Glutamatergic neuron (in vitro differentiated cells): ENCODE data around the gene COX7A2L. TPM values are rescaled to one million over a fixed set of nuclear protein-coding genes. Genes with fewer than 3 reads are reported as not detected.

Experiments used
- DNase-seq: peaks from one replicate; pipeline ENCODE4 v3.0.0; 2022
- H3K27ac Mint-ChIP-seq: one replicate; pipeline ENCODE4 v1.8.0; 2020; ENCODE audit warnings: mild to moderate bottlenecking, mixed read lengths, inconsistent platforms; ENCODE audit not compliant: unreplicated experiment
- H3K27me3 Mint-ChIP-seq: one replicate; pipeline ENCODE4 v1.8.0; 2020; ENCODE audit warnings: mild to moderate bottlenecking, moderate library complexity, mixed read lengths, inconsistent platforms; ENCODE audit not compliant: unreplicated experiment
- H3K36me3 Mint-ChIP-seq: one replicate; pipeline ENCODE4 v1.8.0; 2020; ENCODE audit warnings: mild to moderate bottlenecking, mixed read lengths, inconsistent platforms; ENCODE audit not compliant: unreplicated experiment
- H3K4me1 Mint-ChIP-seq: one replicate; pipeline ENCODE4 v1.8.0; 2020; ENCODE audit warnings: mild to moderate bottlenecking, low read depth, mixed read lengths, inconsistent platforms; ENCODE audit not compliant: unreplicated experiment
- H3K4me3 Mint-ChIP-seq: one replicate; pipeline ENCODE4 v1.8.0; 2020; ENCODE audit warnings: mild to moderate bottlenecking, mixed read lengths, inconsistent platforms; ENCODE audit not compliant: unreplicated experiment
- H3K9me3 Mint-ChIP-seq: one replicate; pipeline ENCODE4 v1.8.0; 2020; ENCODE audit warnings: mild to moderate bottlenecking, moderate library complexity, mixed read lengths, inconsistent platforms; ENCODE audit not compliant: unreplicated experiment
- CTCF ChIP-seq: fragments of 200-600 bp; sonication (generic); IDR thresholded peaks from one replicate; pipeline ENCODE4 v1.5.0; 2021; ENCODE audit not compliant: partially characterized antibody, unreplicated experiment
- total RNA-seq: library from RNA; stranded (reverse); fragmentation: NEBNext Ultra II Directional; extraction: Animal tissue kit (Norgen Biotek cat#: 25700); gene quantifications from one replicate; pipeline ENCODE4 v1.2.1, GENCODE V29; 2021; ENCODE audit not compliant: unreplicated experiment

COX7A2L gene
- total RNA-seq, 1 donor from 2014 or later: 98.8 TPM

- Mint-ChIP-seq H3K36me3 (no peaks in the 10 kb centered on the region), H3K27me3 (peaks cover 2% of the 10 kb centered on the region), H3K4me3 (no peak overlapping the region), H3K9me3 (peaks cover 3% of the 10 kb centered on the region), H3K27ac (no peak overlapping the region), H3K4me1 (peaks cover 11% of the 10 kb centered on the region)
- TF ChIP-seq CTCF: no peak
- no peak for DNase-seq
Measured at GRCh38 chr2:42376758-42377157, 15.7 kb upstream of the COX7A2L start.

- H3K36me3 Mint-ChIP-seq: no peaks in the 10 kb centered on the region
- peaks cover 2% of the 10 kb centered on the region for H3K27me3 Mint-ChIP-seq
- H3K4me1 Mint-ChIP-seq: peaks cover 39% of the 10 kb centered on the region
- DNase-seq: no peak
- H3K27ac Mint-ChIP-seq: peak overlapping the region; percentile 95
- H3K4me3 Mint-ChIP-seq: no peak overlapping the region
- peaks cover 4% of the 10 kb centered on the region for H3K9me3 Mint-ChIP-seq
- no peak for TF ChIP-seq CTCF
Measured at GRCh38 chr2:42372474-42373200, 11.6 kb upstream of the COX7A2L start.

- peaks cover 44% of the 10 kb centered on the region for H3K4me1 Mint-ChIP-seq
- DNase-seq: peak; percentile 45
- H3K27ac Mint-ChIP-seq: peak overlapping the region; percentile 95
Measured at GRCh38 chr2:42371611-42372473, 10.8 kb upstream of the COX7A2L start.

GRCh38 chr2:42369532-42370229 lies 8.7 kb upstream of the COX7A2L start:
- Mint-ChIP-seq H3K27me3 (peaks cover 2% of the 10 kb centered on the region), H3K27ac (peak overlapping the region; percentile 81), H3K4me1 (peaks cover 44% of the 10 kb centered on the region), H3K9me3 (peaks cover 4% of the 10 kb centered on the region), H3K4me3 (no peak overlapping the region), H3K36me3 (no peaks in the 10 kb centered on the region)
- DNase-seq: no peak
- no peak for TF ChIP-seq CTCF

More at GRCh38 chr2:42371611-42372473, 10.8 kb upstream of the COX7A2L start:
- Mint-ChIP-seq H3K9me3 (peaks cover 4% of the 10 kb centered on the region), H3K36me3 (no peaks in the 10 kb centered on the region), H3K27me3 (peaks cover 2% of the 10 kb centered on the region), H3K4me3 (peak overlapping the region; percentile 47)
- TF ChIP-seq CTCF: no peak
